Measurements from ENCODE around the gene POLK. TPM values are rescaled to one million over a fixed set of nuclear protein-coding genes. Genes with fewer than 3 reads are reported as not detected.
"Not testable (repeated sequence)": the region's sequence is repeated elsewhere in the genome, so short reads cannot be mapped to it uniquely, and the experiment has no call there.

Gene POLK
- total RNA-seq, 1 experiment from 2014 or later: 14.5 TPM

- DNase-seq (ENCODE audit: low spot score): no peak
These were observed 25.1 kb downstream of the POLK start for GRCh38 chr5:75536694-75537360.

GRCh38 chr5:75538211-75538610 is 26.5 kb downstream of the POLK start:
- in situ Hi-C loops (cut with HindIII; ENCODE audit: low sequenced_read_pairs): no loop called here

More at GRCh38 chr5:75536694-75537360, 25.1 kb downstream of the POLK start:
- in situ Hi-C loops (cut with HindIII; ENCODE audit: low sequenced_read_pairs): no loop called here

GRCh38 chr5:75545131-75545530 is 33.4 kb downstream of the POLK start:
- in situ Hi-C loops (cut with HindIII; ENCODE audit: low sequenced_read_pairs): no loop called here

More at GRCh38 chr5:75538211-75538610, 26.5 kb downstream of the POLK start:
- no peak for DNase-seq (ENCODE audit: low spot score)

GRCh38 chr5:75546830-75547229 is 35.1 kb downstream of the POLK start:
- in situ Hi-C loops (cut with HindIII; ENCODE audit: low sequenced_read_pairs): no loop called here

More at GRCh38 chr5:75545131-75545530, 33.4 kb downstream of the POLK start:
- no peak for DNase-seq (ENCODE audit: low spot score)

GRCh38 chr5:75547812-75548211 is 36.1 kb downstream of the POLK start:
- no peak for DNase-seq (ENCODE audit: low spot score)
- in situ Hi-C loops (cut with HindIII; ENCODE audit: low sequenced_read_pairs): no loop called here

More at GRCh38 chr5:75546830-75547229, 35.1 kb downstream of the POLK start:
- DNase-seq (ENCODE audit: low spot score): no peak

GRCh38 chr5:75550597-75550996 is 38.9 kb downstream of the POLK start:
- in situ Hi-C loops (cut with HindIII; ENCODE audit: low sequenced_read_pairs): no loop called here
- no peak for DNase-seq (ENCODE audit: low spot score)

- no peak for DNase-seq (ENCODE audit: low spot score)
- in situ Hi-C loops (cut with HindIII; ENCODE audit: low sequenced_read_pairs): no loop called here
These were observed 39.8 kb downstream of the POLK start for GRCh38 chr5:75551471-75551870.

GRCh38 chr5:75552764-75553163 is 41.1 kb downstream of the POLK start:
- in situ Hi-C loops (cut with HindIII; ENCODE audit: low sequenced_read_pairs): no loop called here
- DNase-seq (ENCODE audit: low spot score): no peak

- in situ Hi-C loops (cut with HindIII; ENCODE audit: low sequenced_read_pairs): no loop called here
- DNase-seq (ENCODE audit: low spot score): no peak
These were observed 41.7 kb downstream of the POLK start for GRCh38 chr5:75553358-75553757.

- in situ Hi-C loops (cut with HindIII; ENCODE audit: low sequenced_read_pairs): no loop called here
- DNase-seq (ENCODE audit: low spot score): no peak
These were observed 46.5 kb downstream of the POLK start for GRCh38 chr5:75558221-75558620.

- no peak for DNase-seq (ENCODE audit: low spot score)
These were observed 47.4 kb downstream of the POLK start for GRCh38 chr5:75558981-75559632.

GRCh38 chr5:75560655-75561054 is 49.0 kb downstream of the POLK start:
- in situ Hi-C loops (cut with HindIII; ENCODE audit: low sequenced_read_pairs); DNase-seq (ENCODE audit: low spot score): not testable (repeated sequence)

More at GRCh38 chr5:75558981-75559632, 47.4 kb downstream of the POLK start:
- in situ Hi-C loops (cut with HindIII; ENCODE audit: low sequenced_read_pairs): no loop called here

- DNase-seq (ENCODE audit: low spot score); in situ Hi-C loops (cut with HindIII; ENCODE audit: low sequenced_read_pairs): not testable (repeated sequence)
These were observed 54.5 kb downstream of the POLK start for GRCh38 chr5:75565991-75566709.

GRCh38 chr5:75566710-75567309 is 55.1 kb downstream of the POLK start:
- no peak for DNase-seq (ENCODE audit: low spot score)
- in situ Hi-C loops (cut with HindIII; ENCODE audit: low sequenced_read_pairs): no loop called here

GRCh38 chr5:75567710-75568109 is 56.0 kb downstream of the POLK start:
- DNase-seq (ENCODE audit: low spot score): no peak
- in situ Hi-C loops (cut with HindIII; ENCODE audit: low sequenced_read_pairs): no loop called here

- in situ Hi-C loops (cut with HindIII; ENCODE audit: low sequenced_read_pairs): no loop called here
These were observed 56.5 kb downstream of the POLK start for GRCh38 chr5:75568202-75568601.

GRCh38 chr5:75571547-75571946 is 59.9 kb downstream of the POLK start:
- in situ Hi-C loops (cut with HindIII; ENCODE audit: low sequenced_read_pairs): no loop called here
- DNase-seq (ENCODE audit: low spot score): no peak

More at GRCh38 chr5:75568202-75568601, 56.5 kb downstream of the POLK start:
- no peak for DNase-seq (ENCODE audit: low spot score)

- in situ Hi-C loops (cut with HindIII; ENCODE audit: low sequenced_read_pairs): no loop called here
- DNase-seq (ENCODE audit: low spot score): no peak
These were observed 63.1 kb downstream of the POLK start for GRCh38 chr5:75574791-75575190.

GRCh38 chr5:75578280-75578679 is 66.6 kb downstream of the POLK start:
- DNase-seq (ENCODE audit: low spot score); in situ Hi-C loops (cut with HindIII; ENCODE audit: low sequenced_read_pairs): not testable (repeated sequence)

GRCh38 chr5:75584641-75585040 is 73.0 kb downstream of the POLK start:
- in situ Hi-C loops (cut with HindIII; ENCODE audit: low sequenced_read_pairs): no loop called here
- DNase-seq (ENCODE audit: low spot score): no peak

Data from G401 (cell line).